ENCODE results near the gene CSH2. TPM values are rescaled to one million over a fixed set of nuclear protein-coding genes. Genes with fewer than 3 reads are reported as not detected.
"Not testable (repeated sequence)": the region's sequence is repeated elsewhere in the genome, so short reads cannot be mapped to it uniquely, and the experiment has no call there.

The CSH2 gene
- total RNA-seq, 2 donors from 2014 or later = not detected

DNA sequence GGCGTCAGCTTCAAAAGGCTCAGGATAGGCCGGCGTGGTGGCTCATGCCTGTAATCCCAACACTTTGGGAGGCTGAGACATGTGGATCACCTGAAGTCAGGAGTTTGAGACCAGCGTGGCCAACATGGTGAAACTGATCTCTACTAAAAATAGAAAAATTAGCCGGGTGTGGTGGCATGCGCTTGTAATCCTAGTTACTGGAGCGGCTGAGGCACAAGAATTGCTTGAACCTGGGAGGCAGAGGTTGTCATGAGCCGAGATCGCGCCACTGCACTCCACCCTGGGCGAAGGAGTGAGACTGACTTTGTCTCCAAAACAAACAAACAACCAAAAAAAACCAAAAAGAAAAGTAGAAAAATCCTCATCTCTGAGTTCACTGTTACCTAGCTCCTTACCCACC, 11.6 kb upstream of the CSH2 start:
- not testable (repeated sequence) for DNase-seq (ENCODE audit: low spot score); H3K9me3 Mint-ChIP-seq; H3K27me3 Mint-ChIP-seq; H3K36me3 Mint-ChIP-seq; ATAC-seq; H3K4me3 Mint-ChIP-seq; H3K27ac Mint-ChIP-seq; H3K4me1 Mint-ChIP-seq (ENCODE audit: low read depth in 2 of 2)

DNA sequence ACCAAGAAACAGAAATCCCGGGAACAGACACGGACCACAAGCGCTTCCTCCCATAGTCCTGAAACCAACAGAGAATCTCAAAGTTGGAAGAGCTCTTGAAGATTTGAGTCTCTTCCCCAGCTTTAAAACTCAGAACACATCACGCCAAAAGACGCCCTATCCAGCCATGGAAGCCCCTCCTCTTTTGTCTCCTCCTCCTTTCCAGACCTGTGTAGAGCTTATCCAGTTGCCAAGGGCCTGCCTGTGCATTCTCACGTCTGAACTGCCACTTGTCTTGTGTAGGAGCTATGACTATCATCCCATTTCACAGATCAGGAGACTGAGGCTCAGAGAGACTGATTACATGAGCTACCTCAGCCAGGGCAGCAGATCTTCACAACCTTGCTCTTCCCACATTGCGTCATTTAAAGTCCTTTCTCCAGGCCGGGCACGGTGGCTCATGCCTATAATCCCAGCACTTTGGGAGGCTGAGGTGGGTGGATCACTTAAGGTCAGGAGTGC, 9.2 kb upstream of the CSH2 start:
- H3K4me1 Mint-ChIP-seq (ENCODE audit: low read depth in 2 of 2); H3K27ac Mint-ChIP-seq; DNase-seq (ENCODE audit: low spot score); H3K9me3 Mint-ChIP-seq; H3K4me3 Mint-ChIP-seq; H3K36me3 Mint-ChIP-seq; H3K27me3 Mint-ChIP-seq; ATAC-seq: not testable (repeated sequence)

DNA sequence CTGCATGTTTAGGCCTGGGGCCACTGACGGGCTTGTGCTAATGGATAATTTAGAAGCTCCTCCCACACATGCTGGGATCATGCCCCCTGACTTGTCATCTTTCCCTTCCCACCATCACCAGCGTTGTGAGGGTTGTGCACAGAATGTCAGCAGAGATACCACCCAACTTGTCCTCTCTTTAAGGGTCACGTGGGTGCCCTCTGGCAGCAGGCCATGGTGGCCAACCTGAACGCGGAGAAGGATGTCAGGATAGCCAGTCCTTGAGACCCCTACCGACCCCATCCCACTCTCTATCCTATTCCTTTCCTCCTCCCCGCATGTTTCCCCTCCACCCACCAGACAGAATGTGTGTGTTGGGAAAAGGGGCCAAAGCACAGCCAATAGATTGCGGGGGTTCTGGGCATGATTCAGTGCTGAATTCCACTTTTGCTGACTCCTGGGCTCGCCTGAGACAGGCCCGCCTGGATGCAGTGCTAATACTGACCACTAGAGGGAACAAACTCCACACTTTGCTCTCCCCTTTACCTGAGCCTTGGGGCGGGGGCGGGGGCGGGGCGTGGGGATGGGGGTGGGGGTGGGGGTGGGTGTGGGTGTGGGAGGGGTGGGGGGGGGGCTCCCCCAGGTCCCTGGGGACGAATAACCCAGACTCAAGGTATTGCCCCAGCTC, 8.6 kb upstream of the CSH2 start, which contains the start of gene GH2:
TSS of gene GH2 (minus strand) at position 10 of the 667 bp plus-strand sequence. CDS start 143 bp downstream, outside the sequence.
- Mint-ChIP-seq H3K4me3 (no peak within 1 kb of the TSS), H3K27me3 (peaks cover 0 to 3% of the 10 kb centered on the region in 2 donors)

DNA sequence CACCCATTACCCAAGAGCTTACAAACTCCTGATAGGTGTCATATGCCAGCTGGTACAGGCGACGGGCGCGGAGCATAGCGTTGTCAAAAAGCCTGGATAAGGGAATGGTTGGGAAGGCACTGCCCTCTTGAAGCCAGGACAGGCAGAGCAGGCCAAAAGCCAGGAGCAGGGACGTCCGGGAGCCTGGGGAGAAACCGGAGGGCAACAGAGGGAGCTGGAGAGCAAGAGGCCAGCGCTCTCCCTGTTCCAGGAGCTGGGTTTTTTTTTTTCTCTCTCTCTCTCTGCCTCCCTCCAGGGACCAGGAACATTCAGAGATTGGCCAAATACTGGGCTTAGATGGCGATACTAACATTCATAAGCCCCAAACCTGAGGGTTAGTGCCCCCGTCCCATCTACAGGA, 7.9 kb upstream of the CSH2 start:
- H3K4me1 Mint-ChIP-seq (ENCODE audit: low read depth in 2 of 2); ATAC-seq; H3K27me3 Mint-ChIP-seq; H3K4me3 Mint-ChIP-seq; H3K9me3 Mint-ChIP-seq; DNase-seq (ENCODE audit: low spot score); H3K36me3 Mint-ChIP-seq; H3K27ac Mint-ChIP-seq: not testable (repeated sequence)

More for the DNA sequence above, 8.6 kb upstream of the CSH2 start, which contains the start of gene GH2:
- Mint-ChIP-seq H3K27ac (no peak within 1 kb of the TSS), H3K4me1 (ENCODE audit: low read depth in 2 of 2) (peaks cover 0 to 2% of the 10 kb centered on the region in 2 donors), H3K9me3 (no peaks in the 10 kb centered on the region), H3K36me3 (no peaks in the 10 kb centered on the region)
- no peak for DNase-seq (ENCODE audit: low spot score)
- peak; percentile 70 to 79 for ATAC-seq

DNA sequence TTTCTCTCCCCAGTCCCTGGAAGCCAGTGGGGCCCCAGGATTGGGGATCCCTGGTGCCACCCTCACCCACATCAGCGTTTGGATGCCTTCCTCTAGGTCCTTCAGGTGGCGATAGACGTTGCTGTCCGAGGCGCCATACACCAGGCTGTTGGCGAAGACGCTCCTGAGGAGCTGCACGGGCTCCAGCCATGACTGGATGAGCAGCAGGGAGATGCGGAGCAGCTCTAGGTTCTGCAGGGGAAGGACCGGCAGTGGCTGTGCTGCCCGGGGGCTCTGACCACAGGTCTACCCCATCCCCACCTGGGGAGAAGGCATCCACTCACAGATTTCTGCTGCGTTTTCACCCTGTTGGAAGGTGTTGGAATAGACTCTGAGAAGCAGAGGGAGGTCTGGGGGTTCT, 7.2 kb upstream of the CSH2 start:
- no peaks in the 10 kb centered on the region for H3K36me3 Mint-ChIP-seq
- H3K9me3 Mint-ChIP-seq = no peaks in the 10 kb centered on the region
- no peak overlapping the region for H3K4me3 Mint-ChIP-seq

DNA sequence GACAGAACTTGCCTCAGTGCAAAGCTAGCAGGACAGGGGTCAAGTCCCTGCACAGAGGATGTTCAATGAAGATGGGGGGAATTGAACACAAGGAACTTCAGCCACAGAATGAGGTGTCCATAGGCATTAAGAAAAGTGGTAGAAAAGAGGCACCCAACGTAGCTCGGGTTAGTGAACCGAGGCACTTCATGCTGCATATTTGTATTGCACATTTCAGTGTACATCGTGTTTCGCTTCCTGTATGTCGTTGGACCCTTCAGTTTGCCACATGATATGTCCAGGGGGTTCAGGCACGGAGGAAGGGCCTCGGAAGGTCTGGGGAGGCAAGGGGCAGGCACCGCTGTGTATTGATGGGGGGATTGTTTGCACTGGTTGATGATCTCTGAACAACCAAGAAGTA, 4.9 kb upstream of the CSH2 start:
- DNase-seq (ENCODE audit: low spot score); H3K36me3 Mint-ChIP-seq; H3K9me3 Mint-ChIP-seq; H3K4me1 Mint-ChIP-seq (ENCODE audit: low read depth in 2 of 2); H3K27ac Mint-ChIP-seq; H3K27me3 Mint-ChIP-seq; ATAC-seq; H3K4me3 Mint-ChIP-seq: not testable (repeated sequence)

More for the DNA sequence above, 7.2 kb upstream of the CSH2 start:
- ATAC-seq (no peak), DNase-seq (ENCODE audit: low spot score) (no peak)
- H3K27me3 Mint-ChIP-seq = peaks cover 0 to 3% of the 10 kb centered on the region in 2 donors
- no peak overlapping the region for H3K27ac Mint-ChIP-seq
- H3K4me1 Mint-ChIP-seq (ENCODE audit: low read depth in 2 of 2) = peaks cover 0 to 2% of the 10 kb centered on the region in 2 donors

DNA sequence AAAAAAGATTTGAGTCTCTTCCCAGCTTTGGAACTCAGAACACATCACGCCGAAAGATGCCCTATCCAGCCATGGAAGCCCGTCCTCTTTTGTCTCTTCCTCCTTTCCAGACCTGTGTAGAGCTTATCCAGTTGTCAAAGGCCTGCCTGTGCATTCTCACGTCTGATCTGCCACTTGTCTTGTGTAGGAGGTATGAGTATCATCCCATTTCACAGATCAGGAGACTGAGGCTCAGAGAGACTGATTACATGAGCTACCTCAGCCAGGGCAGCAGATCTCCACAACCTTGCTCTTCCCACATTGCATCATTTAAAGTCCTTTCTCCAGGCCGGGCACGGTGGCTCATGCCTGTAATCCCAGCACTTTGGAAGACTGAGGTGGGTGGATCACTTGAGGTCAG, 1.2 kb upstream of the CSH2 start:
- H3K4me3 Mint-ChIP-seq; H3K9me3 Mint-ChIP-seq; H3K27ac Mint-ChIP-seq; ATAC-seq; H3K36me3 Mint-ChIP-seq; H3K4me1 Mint-ChIP-seq (ENCODE audit: low read depth in 2 of 2); DNase-seq (ENCODE audit: low spot score); H3K27me3 Mint-ChIP-seq: not testable (repeated sequence)

DNA sequence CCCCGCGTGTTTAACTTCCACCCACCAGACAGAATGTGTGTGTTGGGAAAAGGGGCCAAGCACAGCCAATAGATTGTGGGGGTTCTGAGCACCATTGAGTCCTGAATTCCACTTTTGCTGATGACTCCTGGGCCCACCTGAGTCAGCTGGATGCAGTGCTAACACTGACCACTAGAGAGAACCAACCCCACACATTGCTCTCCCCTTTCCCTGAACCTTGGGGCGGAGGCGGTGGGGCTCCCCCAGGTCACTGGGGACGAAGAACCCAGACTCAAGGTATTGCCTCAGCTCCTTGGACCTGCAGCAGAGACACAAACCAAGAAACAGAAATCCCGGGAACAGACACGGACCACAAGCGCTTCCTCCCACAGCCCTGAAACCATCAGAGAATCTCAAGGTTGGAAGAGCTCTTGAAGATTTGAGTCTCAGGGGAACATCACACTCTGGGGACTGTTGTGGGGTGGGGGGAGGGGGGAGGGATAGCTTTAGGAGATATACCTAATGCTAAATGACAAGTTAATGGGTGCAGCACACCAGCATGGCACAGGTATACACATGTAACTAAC, 667 bp upstream of the CSH2 start:
- H3K9me3 Mint-ChIP-seq; H3K27me3 Mint-ChIP-seq; DNase-seq (ENCODE audit: low spot score); H3K4me3 Mint-ChIP-seq; H3K36me3 Mint-ChIP-seq; H3K27ac Mint-ChIP-seq; H3K4me1 Mint-ChIP-seq (ENCODE audit: low read depth in 2 of 2); ATAC-seq: not testable (repeated sequence)

DNA sequence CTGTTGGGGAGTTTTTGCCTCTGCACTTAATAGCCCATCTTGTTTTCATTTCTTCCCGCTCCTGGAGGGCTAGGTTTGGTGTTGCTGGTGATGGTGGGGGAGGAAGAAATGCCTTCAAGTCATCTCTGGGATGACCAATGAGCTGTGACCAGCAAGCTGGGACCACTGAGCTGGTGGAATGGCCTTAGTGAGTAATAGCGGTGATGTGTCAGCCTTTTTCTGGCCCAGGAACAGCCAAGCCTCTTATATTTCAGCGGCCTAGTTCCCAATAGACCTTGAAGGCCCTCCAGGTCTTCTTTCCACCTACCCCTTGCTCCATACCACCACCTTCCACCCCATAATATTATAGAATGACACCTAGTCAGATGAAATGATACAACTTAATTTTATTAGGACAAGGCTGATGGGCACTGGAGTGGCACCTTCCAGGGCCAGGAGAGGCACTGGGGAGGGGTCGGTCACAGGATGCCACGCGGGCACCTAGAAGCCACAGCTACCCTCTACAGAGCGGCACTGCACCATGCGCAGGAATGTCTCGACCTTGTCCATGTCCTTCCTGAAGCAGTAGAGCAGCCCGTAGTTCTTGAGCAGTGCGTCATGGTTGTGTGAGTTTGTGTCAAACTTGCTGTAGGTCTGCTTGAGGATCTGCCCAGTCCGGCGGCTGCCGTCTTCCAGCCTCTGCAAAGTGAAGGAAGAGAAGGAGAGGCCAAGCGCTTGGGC, 1.7 kb downstream of the CSH2 start:
- ATAC-seq; H3K27me3 Mint-ChIP-seq; H3K27ac Mint-ChIP-seq; DNase-seq (ENCODE audit: low spot score); H3K9me3 Mint-ChIP-seq; H3K4me3 Mint-ChIP-seq; H3K36me3 Mint-ChIP-seq; H3K4me1 Mint-ChIP-seq (ENCODE audit: low read depth in 2 of 2): not testable (repeated sequence)

DNA sequence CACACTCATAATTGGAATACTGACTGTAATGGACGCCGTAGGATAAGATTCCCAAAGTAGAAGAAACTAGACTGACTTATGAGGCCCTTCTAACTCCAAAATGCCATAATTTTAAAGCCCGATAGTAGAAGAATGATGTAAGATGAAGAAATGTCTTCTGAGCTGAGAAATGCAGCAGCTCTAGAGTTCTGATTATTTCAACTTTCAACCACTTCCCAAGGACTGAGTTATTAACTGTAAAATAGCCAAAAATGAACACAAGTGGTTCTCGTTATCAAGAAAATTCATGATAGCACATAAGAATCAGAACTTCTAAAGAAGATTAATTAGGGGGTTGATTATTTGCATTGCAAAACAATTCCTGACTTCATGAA, 3.2 kb downstream of the CSH2 start:
- H3K36me3 Mint-ChIP-seq; H3K9me3 Mint-ChIP-seq; H3K27me3 Mint-ChIP-seq; H3K4me1 Mint-ChIP-seq (ENCODE audit: low read depth in 2 of 2); H3K27ac Mint-ChIP-seq; H3K4me3 Mint-ChIP-seq; DNase-seq (ENCODE audit: low spot score); ATAC-seq: not testable (repeated sequence)

DNA sequence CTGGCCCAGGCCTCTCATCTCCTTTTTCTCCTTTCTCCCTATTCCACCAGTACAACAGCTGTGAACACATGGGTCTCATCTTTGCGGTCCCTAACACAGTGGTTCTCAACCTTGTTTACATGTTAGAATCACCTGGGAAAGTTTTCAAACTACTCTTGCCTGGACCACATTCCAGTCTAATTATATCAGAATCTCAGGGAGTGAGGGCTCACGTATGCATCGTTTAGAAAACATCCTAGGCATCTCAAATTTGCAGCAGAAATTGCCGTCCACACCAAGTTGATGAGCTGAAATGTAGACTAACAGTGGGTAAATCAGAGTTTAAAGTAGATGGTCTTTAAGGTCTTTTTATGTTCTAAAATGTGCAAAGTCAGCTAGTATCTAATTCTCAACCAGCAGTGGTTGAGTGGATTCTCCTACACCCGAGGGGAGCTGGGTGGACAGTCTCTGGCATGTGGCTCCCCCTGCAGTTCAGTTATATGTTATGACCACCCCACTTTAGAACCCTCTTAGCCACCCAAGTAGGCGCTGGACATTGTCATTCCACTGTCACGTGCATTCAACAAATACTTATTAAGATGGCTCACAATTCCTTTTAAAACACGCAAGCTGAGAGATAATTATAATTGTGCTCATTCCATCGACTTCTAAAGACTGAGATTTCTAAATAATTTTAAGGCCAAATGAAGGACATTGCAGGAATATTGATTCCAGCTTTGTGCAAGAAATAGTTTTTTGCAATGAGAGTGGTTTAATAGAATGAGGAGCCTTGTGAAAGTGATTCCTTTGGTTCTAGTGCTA, 3.8 kb downstream of the CSH2 start:
- H3K27me3 Mint-ChIP-seq; ATAC-seq; DNase-seq (ENCODE audit: low spot score); H3K4me3 Mint-ChIP-seq; H3K9me3 Mint-ChIP-seq; H3K36me3 Mint-ChIP-seq; H3K27ac Mint-ChIP-seq; H3K4me1 Mint-ChIP-seq (ENCODE audit: low read depth in 2 of 2): not testable (repeated sequence)

DNA sequence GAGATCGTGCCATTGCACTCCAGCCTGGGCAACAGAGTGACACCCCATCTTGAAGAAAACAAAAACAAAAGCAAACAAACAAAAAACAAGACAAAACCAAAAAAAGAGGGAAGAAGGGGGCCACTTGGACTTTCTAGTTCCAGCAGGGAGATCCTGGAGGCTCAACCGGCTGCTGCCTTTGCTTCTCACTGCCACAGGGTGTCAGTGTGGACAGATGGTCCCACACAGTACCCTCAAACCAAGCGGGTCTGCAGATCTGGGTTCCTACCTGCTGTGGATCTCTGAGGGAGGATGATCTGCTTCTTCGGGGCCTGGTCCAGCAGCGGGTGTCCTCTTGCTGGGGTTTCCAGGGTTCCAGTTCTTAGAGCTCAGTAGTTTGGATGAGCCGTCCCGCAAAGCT, 6.9 kb downstream of the CSH2 start:
- ATAC-seq; DNase-seq (ENCODE audit: low spot score); H3K4me3 Mint-ChIP-seq; H3K27ac Mint-ChIP-seq; H3K4me1 Mint-ChIP-seq (ENCODE audit: low read depth in 2 of 2); H3K9me3 Mint-ChIP-seq; H3K27me3 Mint-ChIP-seq; H3K36me3 Mint-ChIP-seq: not testable (repeated sequence)

DNA sequence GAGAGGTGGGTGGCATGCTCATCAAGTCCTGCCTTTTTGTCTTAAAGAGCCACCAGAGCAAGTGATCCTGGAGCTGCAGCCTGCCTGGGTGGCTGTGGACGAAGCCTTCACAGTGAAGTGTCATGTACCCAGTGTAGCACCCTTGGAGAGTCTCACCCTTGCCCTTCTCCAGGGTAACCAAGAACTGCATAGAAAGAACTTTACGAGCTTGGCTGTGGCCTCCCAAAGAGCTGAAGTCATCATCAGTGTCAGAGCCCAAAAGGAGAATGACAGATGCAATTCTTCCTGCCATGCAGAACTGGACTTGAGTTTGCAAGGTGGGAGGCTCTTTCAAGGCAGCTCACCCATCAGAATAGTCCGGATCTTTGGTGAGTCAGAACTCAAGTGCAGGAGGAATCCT, 14.2 kb downstream of the CSH2 start:
- H3K27ac Mint-ChIP-seq = no peak overlapping the region
- no peak for DNase-seq (ENCODE audit: low spot score)
- ATAC-seq = no peak
- H3K4me3 Mint-ChIP-seq = no peak overlapping the region
- H3K27me3 Mint-ChIP-seq = peaks cover 0 to 7% of the 10 kb centered on the region in 2 donors
- no peaks in the 10 kb centered on the region for H3K36me3 Mint-ChIP-seq
- no peaks in the 10 kb centered on the region for H3K4me1 Mint-ChIP-seq (ENCODE audit: low read depth in 2 of 2)
- H3K9me3 Mint-ChIP-seq = no peaks in the 10 kb centered on the region
